ENCODE results near the gene H6PD.

Gene H6PD

DNA sequence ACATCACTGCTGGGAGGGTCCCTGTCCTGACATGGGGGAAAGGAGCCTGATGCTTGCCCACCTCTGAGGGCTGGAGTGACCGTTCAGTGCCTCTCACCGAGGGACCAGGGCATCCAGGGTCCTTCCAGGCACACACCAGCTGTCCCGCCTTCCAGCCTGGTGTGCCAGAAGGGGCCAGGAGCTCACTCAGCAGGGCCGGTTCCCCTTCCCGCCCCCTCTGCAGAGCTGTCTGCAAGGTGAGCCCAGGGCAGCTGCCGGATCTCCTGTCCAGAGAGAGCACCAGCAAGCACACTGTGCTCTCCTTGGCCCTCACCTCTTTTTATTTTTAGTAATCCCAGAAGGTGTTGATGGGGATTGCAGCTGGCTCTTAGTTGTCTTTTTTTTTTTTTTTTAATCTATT is 16.9 kb downstream of the H6PD start:
- Histone ChIP-seq H3K4me3 (ENCODE audit: insufficient read length, low read depth) (no peak overlapping the region), H3K9me3 (ENCODE audit: insufficient read depth, low read length) (no peaks in the 10 kb centered on the region), H3K27me3 (ENCODE audit: insufficient read depth, insufficient read length) (no peaks in the 10 kb centered on the region), H3K4me1 (ENCODE audit: insufficient read depth, insufficient read length) (peaks cover 17% of the 10 kb centered on the region), H3K36me3 (ENCODE audit: insufficient read depth, insufficient read length, low read length) (no peaks in the 10 kb centered on the region), H3K9ac (ENCODE audit: insufficient read length, low read depth) (peak overlapping the region; percentile 32)
- DNase-seq (ENCODE audit: low read depth, low spot score), result no peak
- TF ChIP-seq SUZ12 (IDR thresholded peaks at IDR 0.05; ENCODE audit: extremely low read depth, insufficient read depth, insufficient read length) (no peak), YY1 (IDR thresholded peaks at IDR 0.05; ENCODE audit: insufficient read depth, insufficient read length) (no peak), ZNF274 (IDR thresholded peaks at IDR 0.05; ENCODE audit: low read depth, low read length) (no peak)

DNA sequence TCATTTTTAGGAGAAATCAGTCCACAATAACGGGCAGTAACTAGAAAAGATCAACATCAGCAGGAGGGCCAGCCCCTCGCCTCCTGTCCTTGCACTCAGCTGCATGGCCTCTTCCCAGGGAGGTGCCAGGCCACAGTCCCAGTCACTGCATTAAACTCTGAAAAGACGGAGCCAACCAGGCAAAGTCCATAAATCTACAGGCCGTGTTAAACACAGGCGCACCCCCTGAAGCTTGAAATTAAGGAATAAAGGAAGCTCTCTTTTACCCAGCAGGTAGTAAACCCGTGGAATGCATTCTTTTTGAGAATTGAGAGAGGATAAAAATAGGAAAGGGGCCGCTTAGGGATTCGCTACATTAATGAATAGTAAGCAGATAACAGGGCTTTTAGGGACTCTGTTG is 18.4 kb downstream of the H6PD start:
- H3K27me3 ChIP-seq (ENCODE audit: insufficient read depth, insufficient read length), result no peaks in the 10 kb centered on the region
- peak overlapping the region; percentile 21 for H3K9ac ChIP-seq (ENCODE audit: insufficient read length, low read depth)
- no peak for DNase-seq (ENCODE audit: low read depth, low spot score)
- TF ChIP-seq YY1 (IDR thresholded peaks at IDR 0.05; ENCODE audit: insufficient read depth, insufficient read length) (no peak), ZNF274 (IDR thresholded peaks at IDR 0.05; ENCODE audit: low read depth, low read length) (no peak), SUZ12 (IDR thresholded peaks at IDR 0.05; ENCODE audit: extremely low read depth, insufficient read depth, insufficient read length) (no peak)
- H3K4me3 ChIP-seq (ENCODE audit: insufficient read length, low read depth), result no peak overlapping the region
- H3K36me3 ChIP-seq (ENCODE audit: insufficient read depth, insufficient read length, low read length), result no peaks in the 10 kb centered on the region
- 0 out of 2 replicates have a peak, but pooled peaks cover under 1% of the 10 kb centered on the region for H3K9me3 ChIP-seq (ENCODE audit: insufficient read depth, low read length)
- peaks cover 17% of the 10 kb centered on the region for H3K4me1 ChIP-seq (ENCODE audit: insufficient read depth, insufficient read length)

DNA sequence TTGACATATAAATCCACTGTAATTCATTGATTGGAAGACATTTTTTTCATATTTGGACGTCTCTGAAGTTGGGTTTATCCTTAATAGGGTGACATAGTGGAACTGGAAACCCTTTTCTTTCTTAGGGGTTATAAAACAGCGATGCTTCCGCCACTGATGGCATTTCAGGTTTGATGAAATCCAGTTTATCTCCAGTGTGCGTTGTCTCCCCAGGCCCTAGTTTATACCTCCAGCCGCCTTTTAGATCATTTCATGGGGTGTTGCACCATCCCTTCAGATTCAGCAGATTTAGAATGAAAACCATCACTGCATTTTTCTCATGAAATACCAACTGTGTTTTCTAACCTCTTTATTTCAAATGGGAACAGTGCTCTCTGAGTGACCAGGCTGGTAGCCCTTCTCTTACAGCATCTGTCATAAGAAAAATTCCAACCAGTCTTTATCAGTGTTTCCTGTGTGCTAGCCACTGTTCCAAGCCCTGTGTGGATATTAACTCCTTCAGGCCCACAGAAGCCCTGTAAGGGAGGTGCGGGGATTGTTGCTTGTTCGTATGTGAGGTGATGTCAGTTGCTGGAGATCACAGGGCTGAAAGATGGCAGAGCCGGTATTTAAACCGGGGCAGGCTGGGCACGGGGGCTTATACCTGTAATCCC is 19.0 kb downstream of the H6PD start:
- H3K9me3 ChIP-seq (ENCODE audit: insufficient read depth, low read length), result peaks cover 6% of the 10 kb centered on the region
- H3K4me1 ChIP-seq (ENCODE audit: insufficient read depth, insufficient read length), result peaks cover 17% of the 10 kb centered on the region
- TF ChIP-seq SUZ12 (IDR thresholded peaks at IDR 0.05; ENCODE audit: extremely low read depth, insufficient read depth, insufficient read length), result no peak
- no peak for TF ChIP-seq YY1 (IDR thresholded peaks at IDR 0.05; ENCODE audit: insufficient read depth, insufficient read length)
- TF ChIP-seq ZNF274 (IDR thresholded peaks at IDR 0.05; ENCODE audit: low read depth, low read length), result no peak
- H3K36me3 ChIP-seq (ENCODE audit: insufficient read depth, insufficient read length, low read length), result no peaks in the 10 kb centered on the region
- no peak overlapping the region for H3K4me3 ChIP-seq (ENCODE audit: insufficient read length, low read depth)
- no peaks in the 10 kb centered on the region for H3K27me3 ChIP-seq (ENCODE audit: insufficient read depth, insufficient read length)
- no peak overlapping the region for H3K9ac ChIP-seq (ENCODE audit: insufficient read length, low read depth)
- DNase-seq (ENCODE audit: low read depth, low spot score), result no peak

DNA sequence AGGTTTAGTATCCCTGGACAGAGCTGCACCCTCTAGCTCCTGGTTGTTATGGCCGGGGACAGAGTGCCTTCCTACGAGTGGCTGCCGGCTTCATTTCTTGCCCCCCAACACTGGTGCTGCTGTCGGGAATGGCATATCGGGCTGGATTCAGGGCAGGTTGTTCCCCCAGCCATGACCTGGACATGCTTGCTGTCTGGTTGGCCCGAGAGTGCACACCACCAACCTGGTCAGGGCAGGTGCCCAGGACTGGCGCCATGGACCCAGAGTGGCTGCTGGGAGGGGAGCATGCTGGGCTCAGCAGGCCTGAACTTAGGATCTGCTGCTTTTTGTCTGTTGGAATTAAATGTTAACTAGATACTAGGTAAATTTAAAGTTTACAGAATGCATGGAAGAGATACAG is 21.8 kb downstream of the H6PD start:
- no peak overlapping the region for H3K9ac ChIP-seq (ENCODE audit: insufficient read length, low read depth)

DNA sequence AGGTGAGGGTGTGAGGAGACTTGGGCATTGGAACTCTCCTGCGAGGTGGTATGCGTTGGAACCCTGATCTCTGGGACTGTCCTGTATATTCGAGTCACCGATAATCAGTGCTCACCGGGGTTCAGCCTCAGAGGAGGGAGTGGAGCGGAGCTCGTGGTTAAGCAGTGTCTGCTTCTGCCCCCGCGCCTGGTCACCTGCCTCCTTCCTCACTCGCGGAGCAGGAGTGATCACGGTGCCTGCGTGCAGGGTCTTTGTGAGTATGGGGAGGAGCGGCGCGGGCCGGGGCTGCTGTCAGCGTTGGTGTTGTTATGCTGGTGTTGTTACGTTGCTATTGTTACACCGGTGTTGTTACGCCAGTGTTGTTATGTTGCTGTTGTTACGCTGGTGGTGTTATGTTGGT is 23.3 kb downstream of the H6PD start:
- no peak for DNase-seq (ENCODE audit: low read depth, low spot score)
- H3K4me3 ChIP-seq (ENCODE audit: insufficient read length, low read depth), result no peak overlapping the region
- H3K36me3 ChIP-seq (ENCODE audit: insufficient read depth, insufficient read length, low read length), result no peaks in the 10 kb centered on the region
- no peaks in the 10 kb centered on the region for H3K27me3 ChIP-seq (ENCODE audit: insufficient read depth, insufficient read length)
- no peaks in the 10 kb centered on the region for H3K4me1 ChIP-seq (ENCODE audit: insufficient read depth, insufficient read length)
- TF ChIP-seq SUZ12 (IDR thresholded peaks at IDR 0.05; ENCODE audit: extremely low read depth, insufficient read depth, insufficient read length), result no peak
- TF ChIP-seq YY1 (IDR thresholded peaks at IDR 0.05; ENCODE audit: insufficient read depth, insufficient read length), result no peak
- no peak for TF ChIP-seq ZNF274 (IDR thresholded peaks at IDR 0.05; ENCODE audit: low read depth, low read length)
- no peak overlapping the region for H3K9ac ChIP-seq (ENCODE audit: insufficient read length, low read depth)
- peaks cover 21% of the 10 kb centered on the region for H3K9me3 ChIP-seq (ENCODE audit: insufficient read depth, low read length)

More for the DNA sequence above, 21.8 kb downstream of the H6PD start:
- no peak for DNase-seq (ENCODE audit: low read depth, low spot score)
- H3K9me3 ChIP-seq (ENCODE audit: insufficient read depth, low read length), result peaks cover 21% of the 10 kb centered on the region
- TF ChIP-seq ZNF274 (IDR thresholded peaks at IDR 0.05; ENCODE audit: low read depth, low read length), result no peak
- no peak for TF ChIP-seq YY1 (IDR thresholded peaks at IDR 0.05; ENCODE audit: insufficient read depth, insufficient read length)
- no peak for TF ChIP-seq SUZ12 (IDR thresholded peaks at IDR 0.05; ENCODE audit: extremely low read depth, insufficient read depth, insufficient read length)
- H3K4me3 ChIP-seq (ENCODE audit: insufficient read length, low read depth), result no peak overlapping the region
- peaks cover 3% of the 10 kb centered on the region for H3K4me1 ChIP-seq (ENCODE audit: insufficient read depth, insufficient read length)
- H3K27me3 ChIP-seq (ENCODE audit: insufficient read depth, insufficient read length), result no peaks in the 10 kb centered on the region
- no peaks in the 10 kb centered on the region for H3K36me3 ChIP-seq (ENCODE audit: insufficient read depth, insufficient read length, low read length)

DNA sequence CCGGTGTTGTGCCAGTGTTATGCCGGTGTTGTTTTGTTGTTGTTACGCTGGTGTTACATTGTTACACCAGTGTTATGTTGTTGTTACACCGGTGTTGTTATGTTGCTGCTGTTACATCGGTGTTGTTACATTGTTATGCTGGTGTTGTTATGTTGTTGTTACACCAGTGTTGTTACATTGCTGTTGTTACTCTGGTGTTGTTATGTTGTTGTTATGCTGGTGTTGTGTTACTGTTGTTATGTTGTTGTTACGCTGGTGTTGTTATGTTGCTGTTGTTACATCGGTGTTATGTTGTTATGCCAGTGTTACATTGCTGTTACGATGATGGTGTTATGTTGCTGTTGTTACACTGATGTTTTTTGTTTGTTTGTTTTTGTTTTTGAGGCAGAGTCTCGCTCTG is 24.1 kb downstream of the H6PD start:
- peaks cover 21% of the 10 kb centered on the region for H3K9me3 ChIP-seq (ENCODE audit: insufficient read depth, low read length)
- H3K27me3 ChIP-seq (ENCODE audit: insufficient read depth, insufficient read length), result no peaks in the 10 kb centered on the region
- no peak overlapping the region for H3K9ac ChIP-seq (ENCODE audit: insufficient read length, low read depth)
- H3K4me3 ChIP-seq (ENCODE audit: insufficient read length, low read depth), result no peak overlapping the region
- no peak for TF ChIP-seq YY1 (IDR thresholded peaks at IDR 0.05; ENCODE audit: insufficient read depth, insufficient read length)
- no peak for TF ChIP-seq ZNF274 (IDR thresholded peaks at IDR 0.05; ENCODE audit: low read depth, low read length)
- TF ChIP-seq SUZ12 (IDR thresholded peaks at IDR 0.05; ENCODE audit: extremely low read depth, insufficient read depth, insufficient read length), result no peak
- H3K4me1 ChIP-seq (ENCODE audit: insufficient read depth, insufficient read length), result no peaks in the 10 kb centered on the region
- DNase-seq (ENCODE audit: low read depth, low spot score), result no peak
- no peaks in the 10 kb centered on the region for H3K36me3 ChIP-seq (ENCODE audit: insufficient read depth, insufficient read length, low read length)

DNA sequence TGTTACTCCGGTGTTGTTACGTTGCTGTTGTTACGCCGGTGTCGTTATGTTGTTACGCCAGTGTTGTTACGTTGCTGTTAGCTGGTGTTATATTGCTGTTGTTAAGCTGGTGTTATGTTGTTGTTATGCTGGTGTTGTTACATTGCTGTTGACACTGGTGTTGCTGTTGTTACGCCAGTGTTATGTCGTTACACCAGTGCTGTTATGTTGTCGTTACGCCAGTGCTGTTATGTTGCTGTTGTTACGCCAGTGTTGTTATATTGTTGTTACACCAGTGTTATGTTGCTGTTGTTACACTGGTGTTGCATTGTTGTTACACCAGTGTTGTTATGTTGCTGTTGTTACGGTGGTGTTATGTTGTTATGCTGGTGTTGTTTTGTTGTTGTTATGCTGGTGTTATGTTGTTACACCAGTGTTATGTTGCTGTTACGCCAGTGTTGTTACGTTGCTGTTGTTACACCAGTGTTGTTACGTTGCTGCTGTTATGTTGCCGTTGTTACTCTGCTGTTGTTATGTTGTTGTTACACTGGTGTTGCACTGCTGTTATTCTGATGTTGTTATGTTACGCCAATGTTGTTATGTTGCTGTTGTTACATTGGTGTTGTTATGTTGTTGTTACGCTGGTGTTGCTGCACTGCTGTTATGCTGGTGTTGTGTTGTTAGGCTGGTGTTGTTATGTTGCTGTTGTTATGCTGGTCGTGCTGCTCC is 25.6 kb downstream of the H6PD start:
- no peak for TF ChIP-seq SUZ12 (IDR thresholded peaks at IDR 0.05; ENCODE audit: extremely low read depth, insufficient read depth, insufficient read length)
- TF ChIP-seq YY1 (IDR thresholded peaks at IDR 0.05; ENCODE audit: insufficient read depth, insufficient read length), result no peak
- no peak for TF ChIP-seq ZNF274 (IDR thresholded peaks at IDR 0.05; ENCODE audit: low read depth, low read length)

More for the DNA sequence above, 25.6 kb downstream of the H6PD start:
- Histone ChIP-seq H3K9ac (ENCODE audit: insufficient read length, low read depth) (no peak overlapping the region), H3K27me3 (ENCODE audit: insufficient read depth, insufficient read length) (no peaks in the 10 kb centered on the region), H3K4me1 (ENCODE audit: insufficient read depth, insufficient read length) (no peaks in the 10 kb centered on the region), H3K9me3 (ENCODE audit: insufficient read depth, low read length) (peaks cover 21% of the 10 kb centered on the region), H3K4me3 (ENCODE audit: insufficient read length, low read depth) (no peak overlapping the region), H3K36me3 (ENCODE audit: insufficient read depth, insufficient read length, low read length) (peaks cover 14% of the 10 kb centered on the region)
- no peak for DNase-seq (ENCODE audit: low read depth, low spot score)
